ENCODE data around the gene CRYGN. TPM values are rescaled to one million over a fixed set of nuclear protein-coding genes. Genes with fewer than 3 reads are reported as not detected.

The CRYGN gene
- total and polyA plus RNA-seq, 4 donors: under 0.01 to 0.02 TPM; not detected in 2

- DNase-seq (ENCODE audit: low spot score): no peak
- H3K9ac ChIP-seq (ENCODE audit: low read depth in 1 of 2, low read length in 2 of 2): no peak overlapping the region
- 61% methylated on average over 18 of the region's 18 CpGs for WGBS
- H3K4me1 ChIP-seq (ENCODE audit: control insufficient read depth in 4 of 4, insufficient read depth in 4 of 4, low read length in 3 of 4): peaks cover 7 to 20% (median 16%) of the 10 kb centered on the region in 4 donors
- H3K36me3 ChIP-seq (ENCODE audit: control insufficient read depth in 4 of 4, insufficient read depth in 3 of 4, low read depth in 1 of 4, low read length in 3 of 4): no peaks in the 10 kb centered on the region
- H3K4me3 ChIP-seq (ENCODE audit: low read depth in 1 of 3, low read length in 3 of 3): no peak overlapping the region
- peak; percentile 70 for TF ChIP-seq SP1 (IDR thresholded peaks at IDR 0.05)
- no peak for TF ChIP-seq RAD21 (IDR thresholded peaks at IDR 0.05)
- TF ChIP-seq RXRA (IDR thresholded peaks at IDR 0.05): peak; percentile 94 to 96
- TF ChIP-seq FOXA2 (IDR thresholded peaks at IDR 0.05): no peak
- TF ChIP-seq NR2F2 (IDR thresholded peaks at IDR 0.05): peak; percentile 89
- no peak for TF ChIP-seq ZBTB33 (IDR thresholded peaks at IDR 0.05)
- TF ChIP-seq FOXA1 (IDR thresholded peaks at IDR 0.05): no peak
- TF ChIP-seq HNF4G (IDR thresholded peaks at IDR 0.05): no peak
- no peak for TF ChIP-seq CTCF (IDR thresholded peaks at IDR 0.05; ENCODE audit: low read depth, low read length, missing input control)
- peak; percentile 85 to 89 for TF ChIP-seq JUND (IDR thresholded peaks at IDR 0.05)
- peak; percentile 42 for TF ChIP-seq YY1 (IDR thresholded peaks at IDR 0.05)
- TF ChIP-seq GABPA (IDR thresholded peaks at IDR 0.05 in 1 of 2, conservative IDR thresholded peaks at IDR 0.05 in 1 of 2): peak in 1 of 2 donors; percentile 27
- TF ChIP-seq HNF4A (conservative IDR thresholded peaks at IDR 0.05): peak; percentile 74 to 81
- no peak for TF ChIP-seq TAF1 (conservative IDR thresholded peaks at IDR 0.05)
- peak in 1 of 2 donors; percentile 24 for TF ChIP-seq EGR1 (IDR thresholded peaks at IDR 0.05; ENCODE audit: low read depth in 2 of 2)
- no peak for TF ChIP-seq REST (IDR thresholded peaks at IDR 0.05)
- TF ChIP-seq MAX (IDR thresholded peaks at IDR 0.05): no peak
- TF ChIP-seq ATF3 (IDR thresholded peaks at IDR 0.05): peak; percentile 65
- peak overlapping the region; percentile 48 to 73 for H3K27ac ChIP-seq (ENCODE audit: low read depth in 1 of 2, low read length in 2 of 2)
- H3K27me3 ChIP-seq (ENCODE audit: control insufficient read depth in 4 of 4, insufficient read depth in 4 of 4, low read length in 3 of 4): peaks cover 0 to 2% (median under 1%) of the 10 kb centered on the region in 4 donors
- H3K9me3 ChIP-seq (ENCODE audit: control insufficient read depth in 4 of 4, low read length in 3 of 4): no peaks in the 10 kb centered on the region
These were observed 35.5 kb downstream of the CRYGN start for GRCh38 chr7:151404216-151405011.

Measured in liver (tissue), 9 donors.